Adrenal gland (tissue), 12 donors: Measurements from ENCODE around the gene TGFBR2. TPM values are rescaled to one million over a fixed set of nuclear protein-coding genes. Genes with fewer than 3 reads are reported as not detected.

ENCODE experiments used
- DNase-seq, 7 donors: peaks; one replicate each; pipeline ENCODE4 v3.0.0-alpha.2; 2019 to 2020
- H3K27ac ChIP-seq, 5 donors: fragments of 200-600 bp; sonication (generic) in 4 of 5; 1 replicate in 3 of 5; 2 replicates in 2 of 5; pipeline versions ENCODE4 v1.5.1 to v1.8.0; 2016 to 2020; ENCODE audit warnings: mild to moderate bottlenecking in 1 of 5
- H3K27me3 ChIP-seq: fragments of 200-600 bp; 2 replicates; pipeline ENCODE4 v1.8.0; 2021
- H3K36me3 ChIP-seq, 2 donors: fragments of 200-600 bp; replicated peaks in 1 of 2; 1 replicate in 1 of 2; 2 replicates in 1 of 2; pipeline versions ENCODE4 v1.5.1 to v1.8.0; 2018 to 2022
- H3K4me1 ChIP-seq, 2 donors: fragments of 200-600 bp; replicated peaks in 1 of 2; 1 replicate in 1 of 2; 2 replicates in 1 of 2; pipeline versions ENCODE4 v1.5.1 to v1.8.0; 2018 to 2021
- H3K4me3 ChIP-seq, 4 donors: fragments of 200-600 bp; sonication (generic) in 3 of 4; one replicate each; pipeline ENCODE4 v1.5.1; 2016 to 2018
- H3K9me3 ChIP-seq, 3 donors: fragments of 200-600 bp; sonication (generic) in 1 of 3; replicated peaks in 1 of 3; 1 replicate in 2 of 3; 2 replicates in 1 of 3; pipeline versions ENCODE4 v1.5.1 to v1.8.0; 2016 to 2021
- CTCF ChIP-seq, 6 experiments: fragments of 450-650 bp in 4 of 6; fragments of 200-600 bp in 2 of 6; sonication (generic) in 1 of 6; IDR thresholded peaks; 1 replicate in 5 of 6; 2 replicates in 1 of 6; pipeline versions ENCODE4 v1.5.1 to v1.8.0; 2016 to 2021; ENCODE audit warnings: antibody characterized with exemption in 6 of 6, mild to moderate bottlenecking in 2 of 6, moderate library complexity in 1 of 6
- POLR2A ChIP-seq, 2 donors: fragments of 450-650 bp; IDR thresholded peaks; one replicate each; pipeline ENCODE4 v1.6.1; 2017; ENCODE audit warnings: antibody characterized with exemption in 2 of 2, mild to moderate bottlenecking in 2 of 2, moderate library complexity in 1 of 2
- WGBS, 4 donors: extraction: QIAGEN DNeasy Blood & Tissue Kit in 2 of 4; methylation state at CpG; one replicate each; pipeline versions ENCODE4 v1.1.5 to v1.1.7; 2013 to 2017; 5-methylcytosine and 5-hydroxymethylcytosine counted together
- intact Hi-C, 2 donors: fragments of 100-400 bp; cut with DNase I; formaldehyde crosslinking; loops; one replicate each; pipeline versions ENCODE4 v1.14.1 to v1.15.0; 2022 to 2023
- polyA plus RNA-seq, 3 donors: library from polyadenylated mRNA; stranded (reverse); fragments of 200-250 nt in 2 of 3; fragments of 350-450 nt in 1 of 3; fragmentation: Illumina TruSeq in 1 of 3; extraction: RNeasy Lipid Tissue Mini Kit (QIAGEN cat#74804) in 1 of 3; gene quantifications; one replicate each; pipeline ENCODE4 v1.2.3, GENCODE V29; 2013 to 2014
- total RNA-seq, 9 donors: library from RNA; depleted of rRNA in 4 of 9; stranded (reverse); fragments of >200 nt in 4 of 9; fragments of 120-200 nt in 1 of 9; fragmentation: NEBNext Ultra II Directional in 1 of 9; extraction: Animal tissue kit (Norgen Biotek cat#: 25700) in 1 of 9; gene quantifications; one replicate each; pipeline versions ENCODE4 v1.1.0 to v1.2.4, GENCODE V29; 2013 to 2023
- donor health status: healthy with polysubstance abuse.
- donor health status: Bipolar disorder and iron deficiency.
- donor health status: DM: yes; HTN: yes; CAD: no.
- donor health status: DM: no; HTN: no; CAD: no.
- donor health status: DM: no; HTN: no; CAD: no.
- donor health status: DM: yes; HTN: yes; CAD: no.

Gene TGFBR2
- total and polyA plus RNA-seq, 12 donors, result 19.1 to 296 (median 153) TPM

GRCh38 chr3:30659270-30660130 is 53.1 kb downstream of the TGFBR2 start:
- WGBS, 4 donors, result 77 to 87% (median 82%) methylated on average over 6 to 7 of the region's 7 CpGs
- no peak for DNase-seq
- intact Hi-C loops, result no loop called here
- Histone ChIP-seq H3K36me3 (peaks cover 0 to 42% of the 10 kb centered on the region in 2 donors), H3K4me3 (no peak overlapping the region), H3K4me1 (peaks cover 29 to 95% of the 10 kb centered on the region in 2 donors), H3K27ac (peak overlapping the region in 4 of 5 donors; percentile 26 to 81 (median 52)), H3K9me3 (no peaks in the 10 kb centered on the region), H3K27me3 (no peaks in the 10 kb centered on the region)
- TF ChIP-seq POLR2A (IDR thresholded peaks at IDR 0.05) (no peak), CTCF (IDR thresholded peaks at IDR 0.05) (no peak)

- Histone ChIP-seq H3K4me3 (no peak overlapping the region), H3K27ac (peak overlapping the region in 2 of 5 donors; percentile 36 to 69), H3K36me3 (peaks cover 0 to 36% of the 10 kb centered on the region in 2 donors), H3K27me3 (no peaks in the 10 kb centered on the region), H3K4me1 (peaks cover 33 to 95% of the 10 kb centered on the region in 2 donors), H3K9me3 (no peaks in the 10 kb centered on the region)
- WGBS, 4 donors, result 83 to 88% (median 86%) methylated on average over 3 of the region's 3 CpGs
- intact Hi-C loops, result no loop called here
- TF ChIP-seq CTCF (IDR thresholded peaks at IDR 0.05), result no peak
- no peak for TF ChIP-seq POLR2A (IDR thresholded peaks at IDR 0.05)
- no peak for DNase-seq
These were observed 53.7 kb downstream of the TGFBR2 start for GRCh38 chr3:30660136-30660535.

- peaks cover 33 to 95% of the 10 kb centered on the region in 2 donors for H3K4me1 ChIP-seq
- 86 to 96% (median 92%) methylated on average over 3 of the region's 3 CpGs for WGBS, 4 donors
These were observed 54.3 kb downstream of the TGFBR2 start for GRCh38 chr3:30660656-30661055.

More at GRCh38 chr3:30660656-30661055, 54.3 kb downstream of the TGFBR2 start:
- peak overlapping the region in 1 of 5 donors; percentile 69 for H3K27ac ChIP-seq
- H3K9me3 ChIP-seq, result no peaks in the 10 kb centered on the region
- no peaks in the 10 kb centered on the region for H3K27me3 ChIP-seq
- TF ChIP-seq POLR2A (IDR thresholded peaks at IDR 0.05) (no peak), CTCF (IDR thresholded peaks at IDR 0.05) (no peak)
- intact Hi-C loops, result no loop called here
- no peak for DNase-seq
- no peak overlapping the region for H3K4me3 ChIP-seq
- H3K36me3 ChIP-seq, result peaks cover 0 to 30% of the 10 kb centered on the region in 2 donors
